ENCODE measurements around the gene PAM.

PAM gene

GRCh38 chr5:102788788-102789187 is 33.7 kb downstream of the PAM start:
- ATAC-seq, result no peak
- no peak for TF ChIP-seq GLIS3 (CRISPR knock-in tag; IDR thresholded peaks at IDR 0.05)
- no peak for TF ChIP-seq ARNTL (CRISPR knock-in tag; IDR thresholded peaks at IDR 0.05; ENCODE audit: borderline replicate concordance, low read depth)
- TF ChIP-seq OSR1 (CRISPR knock-in tag; IDR thresholded peaks at IDR 0.05), result no peak
- no peak for TF ChIP-seq TOX (CRISPR knock-in tag; IDR thresholded peaks at IDR 0.05; ENCODE audit: borderline replicate concordance)
- no peak for TF ChIP-seq ZFP3 (CRISPR knock-in tag; IDR thresholded peaks at IDR 0.05)

GRCh38 chr5:102789469-102789868 is 34.4 kb downstream of the PAM start:
- TF ChIP-seq CREB5 (CRISPR knock-in tag; IDR thresholded peaks at IDR 0.05; ENCODE audit: low read depth), result no peak
- no peak for ATAC-seq

GRCh38 chr5:102790748-102791147 is 35.6 kb downstream of the PAM start:
- TF ChIP-seq GLIS3 (CRISPR knock-in tag; IDR thresholded peaks at IDR 0.05) (no peak), ARNTL (CRISPR knock-in tag; IDR thresholded peaks at IDR 0.05; ENCODE audit: borderline replicate concordance, low read depth) (no peak), RARB (CRISPR knock-in tag; IDR thresholded peaks at IDR 0.05) (no peak), ESRRG (CRISPR knock-in tag; IDR thresholded peaks at IDR 0.05) (no peak), ZNF8 (CRISPR knock-in tag; IDR thresholded peaks at IDR 0.05) (no peak), ZNF70 (CRISPR knock-in tag; IDR thresholded peaks at IDR 0.05) (no peak), POU6F1 (CRISPR knock-in tag; IDR thresholded peaks at IDR 0.05; ENCODE audit: borderline replicate concordance, low read depth) (no peak)
- no peak for ATAC-seq

GRCh38 chr5:102792705-102793104 is 37.6 kb downstream of the PAM start:
- no peak for ATAC-seq
- TF ChIP-seq ESRRG (CRISPR knock-in tag; IDR thresholded peaks at IDR 0.05) (no peak), ARNTL (CRISPR knock-in tag; IDR thresholded peaks at IDR 0.05; ENCODE audit: borderline replicate concordance, low read depth) (no peak), ZFP3 (CRISPR knock-in tag; IDR thresholded peaks at IDR 0.05) (no peak), PPARA (CRISPR knock-in tag; IDR thresholded peaks at IDR 0.05; ENCODE audit: borderline replicate concordance) (no peak), GLIS3 (CRISPR knock-in tag; IDR thresholded peaks at IDR 0.05) (no peak), TCF4 (CRISPR knock-in tag; IDR thresholded peaks at IDR 0.05; ENCODE audit: borderline replicate concordance) (no peak), ISL1 (CRISPR knock-in tag; IDR thresholded peaks at IDR 0.05) (no peak), SNAI2 (CRISPR knock-in tag; IDR thresholded peaks at IDR 0.05) (no peak), CSDC2 (CRISPR knock-in tag; IDR thresholded peaks at IDR 0.05) (no peak), CREB5 (CRISPR knock-in tag; IDR thresholded peaks at IDR 0.05; ENCODE audit: low read depth) (no peak), ZNF70 (CRISPR knock-in tag; IDR thresholded peaks at IDR 0.05) (no peak), PATZ1 (CRISPR knock-in tag; IDR thresholded peaks at IDR 0.05; ENCODE audit: borderline replicate concordance) (no peak), ZNF8 (CRISPR knock-in tag; IDR thresholded peaks at IDR 0.05) (no peak), RARB (CRISPR knock-in tag; IDR thresholded peaks at IDR 0.05) (no peak), TOX (CRISPR knock-in tag; IDR thresholded peaks at IDR 0.05; ENCODE audit: borderline replicate concordance) (no peak)

GRCh38 chr5:102794047-102794446 is 38.9 kb downstream of the PAM start:
- ATAC-seq, result no peak
- TF ChIP-seq PPARA (CRISPR knock-in tag; IDR thresholded peaks at IDR 0.05; ENCODE audit: borderline replicate concordance) (no peak), ZNF8 (CRISPR knock-in tag; IDR thresholded peaks at IDR 0.05) (no peak), TOX (CRISPR knock-in tag; IDR thresholded peaks at IDR 0.05; ENCODE audit: borderline replicate concordance) (no peak), ARNTL (CRISPR knock-in tag; IDR thresholded peaks at IDR 0.05; ENCODE audit: borderline replicate concordance, low read depth) (no peak), CREB5 (CRISPR knock-in tag; IDR thresholded peaks at IDR 0.05; ENCODE audit: low read depth) (no peak), TSHZ2 (CRISPR knock-in tag; IDR thresholded peaks at IDR 0.05) (no peak), ZNF565 (CRISPR knock-in tag; conservative IDR thresholded peaks at IDR 0.05; ENCODE audit: low read depth) (no peak), CSRNP3 (CRISPR knock-in tag; IDR thresholded peaks at IDR 0.05) (no peak), ZC3H10 (CRISPR knock-in tag; IDR thresholded peaks at IDR 0.05) (no peak)

Data from SK-N-SH treated with all-trans-retinoic acid at 6 μM for 48 hours (cell line).